Prostate gland (tissue), 2 donors: Measurements from ENCODE around the gene PEAR1.

Source experiments
- POLR2AphosphoS5 ChIP-seq: sonication (generic); formaldehyde crosslinking; IDR thresholded peaks from one replicate; pipeline ENCODE4 v1.6.1; 2017; ENCODE audit warnings: antibody characterized with exemption
- TF ChIP-seq, protein P1 (sequence below), 4 experiments: fragments of 200-600 bp in 2 of 4; fragments of 450-650 bp in 2 of 4; sonication (generic) in 2 of 4; IDR thresholded peaks; 1 replicate in 3 of 4; 2 replicates in 1 of 4; pipeline ENCODE4 v1.5.1; 2016 to 2019; ENCODE audit warnings: antibody characterized with exemption in 4 of 4, mild to moderate bottlenecking in 2 of 4, moderate library complexity in 2 of 4

DNA sequence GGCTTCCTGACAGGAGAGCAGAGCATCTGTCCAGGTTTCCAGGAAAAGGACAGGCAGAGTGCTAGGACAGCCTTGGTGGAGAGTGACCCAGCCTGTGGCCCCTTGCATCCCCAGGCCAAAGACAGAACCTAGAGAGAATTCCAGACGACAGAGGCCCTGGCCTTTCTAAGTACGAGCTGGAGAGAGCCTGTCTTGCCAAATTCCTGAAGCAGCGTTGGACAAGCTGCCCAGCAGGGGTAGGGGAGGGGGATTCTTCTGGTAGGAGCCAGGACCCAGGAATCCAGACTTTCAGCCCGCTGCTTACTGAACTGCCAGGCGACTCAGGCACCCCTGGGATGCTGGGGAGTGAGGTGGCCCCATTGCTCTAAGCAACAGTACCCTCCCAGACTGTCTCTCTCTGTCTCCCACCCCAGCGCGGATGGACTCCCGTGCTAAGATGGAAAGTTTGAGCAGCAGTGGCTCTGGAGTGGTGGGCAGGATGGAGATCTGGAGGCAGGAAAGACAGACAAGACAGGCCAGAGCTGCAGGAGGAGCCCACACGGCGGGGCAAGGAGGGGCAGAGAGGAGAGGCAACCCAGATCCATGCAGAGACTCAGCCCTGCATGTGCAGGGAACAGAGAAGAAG lies 8.8 kb upstream of the PEAR1 start:
- TF ChIP-seq, protein P1, sequence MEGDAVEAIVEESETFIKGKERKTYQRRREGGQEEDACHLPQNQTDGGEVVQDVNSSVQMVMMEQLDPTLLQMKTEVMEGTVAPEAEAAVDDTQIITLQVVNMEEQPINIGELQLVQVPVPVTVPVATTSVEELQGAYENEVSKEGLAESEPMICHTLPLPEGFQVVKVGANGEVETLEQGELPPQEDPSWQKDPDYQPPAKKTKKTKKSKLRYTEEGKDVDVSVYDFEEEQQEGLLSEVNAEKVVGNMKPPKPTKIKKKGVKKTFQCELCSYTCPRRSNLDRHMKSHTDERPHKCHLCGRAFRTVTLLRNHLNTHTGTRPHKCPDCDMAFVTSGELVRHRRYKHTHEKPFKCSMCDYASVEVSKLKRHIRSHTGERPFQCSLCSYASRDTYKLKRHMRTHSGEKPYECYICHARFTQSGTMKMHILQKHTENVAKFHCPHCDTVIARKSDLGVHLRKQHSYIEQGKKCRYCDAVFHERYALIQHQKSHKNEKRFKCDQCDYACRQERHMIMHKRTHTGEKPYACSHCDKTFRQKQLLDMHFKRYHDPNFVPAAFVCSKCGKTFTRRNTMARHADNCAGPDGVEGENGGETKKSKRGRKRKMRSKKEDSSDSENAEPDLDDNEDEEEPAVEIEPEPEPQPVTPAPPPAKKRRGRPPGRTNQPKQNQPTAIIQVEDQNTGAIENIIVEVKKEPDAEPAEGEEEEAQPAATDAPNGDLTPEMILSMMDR (IDR thresholded peaks at IDR 0.05), result no peak
- TF ChIP-seq POLR2AphosphoS5, result no peak
